Measurements from ENCODE around the gene NFATC3.

The NFATC3 gene
- total RNA-seq, result 177 to 238 (median 201) reads per million in 4 experiments

GRCh38 chr16:68085259-68086071, at the start of gene NFATC3:
Gene NFATC3, plus strand, starts transcription at chr16:68085370. Its CDS starts 312 bp downstream, at chr16:68085682.
- DNase-seq, result peak; percentile 98

GRCh38 chr16:68037841-68038597, 47.2 kb upstream of the NFATC3 start:
- DNase-seq, result no peak

GRCh38 chr16:68040506-68041288, 44.5 kb upstream of the NFATC3 start:
- peak; percentile 84 for DNase-seq

DNA sequence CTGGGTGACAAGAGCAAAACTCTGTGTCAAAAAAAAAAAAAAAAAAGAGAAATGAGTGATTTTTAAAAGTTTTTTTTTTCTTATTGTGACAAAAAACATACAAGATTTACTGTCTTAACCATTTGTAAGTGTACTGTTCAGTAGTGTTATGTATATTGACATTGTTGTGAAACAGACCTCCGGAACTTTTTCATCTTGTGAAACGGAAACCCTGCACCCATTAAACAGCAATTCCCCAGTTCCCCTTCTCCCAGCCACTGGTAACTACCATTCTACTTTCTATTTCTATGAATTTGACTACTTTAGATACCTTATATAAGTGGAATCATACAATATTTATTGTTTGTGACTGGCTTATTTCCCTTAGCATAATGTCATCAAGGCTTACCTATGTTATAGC, 43.4 kb upstream of the NFATC3 start:
- DNase-seq, result no peak

DNA sequence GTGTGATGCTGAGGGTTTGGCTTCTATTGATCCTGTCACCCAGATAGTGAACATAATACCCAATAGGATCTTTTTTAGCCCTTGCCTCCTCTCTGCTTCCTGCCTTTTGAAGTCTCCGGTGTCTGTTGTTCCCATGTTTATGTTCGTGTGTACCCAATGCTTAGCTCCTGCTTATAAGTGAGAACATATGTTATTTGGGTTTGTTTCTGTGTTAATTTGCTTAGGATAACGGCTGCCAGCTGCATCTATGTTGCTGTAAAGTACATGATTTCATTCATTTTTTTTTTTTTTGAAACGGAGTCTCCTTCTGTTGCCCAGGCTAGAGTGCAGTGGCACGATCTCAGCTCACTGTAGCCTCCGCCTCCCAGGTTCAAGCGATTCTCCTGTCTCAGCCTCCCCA, 39.1 kb upstream of the NFATC3 start:
- no peak for DNase-seq

- no peak for DNase-seq
These were observed 37.2 kb upstream of the NFATC3 start for GRCh38 chr16:68047987-68048386.

DNA sequence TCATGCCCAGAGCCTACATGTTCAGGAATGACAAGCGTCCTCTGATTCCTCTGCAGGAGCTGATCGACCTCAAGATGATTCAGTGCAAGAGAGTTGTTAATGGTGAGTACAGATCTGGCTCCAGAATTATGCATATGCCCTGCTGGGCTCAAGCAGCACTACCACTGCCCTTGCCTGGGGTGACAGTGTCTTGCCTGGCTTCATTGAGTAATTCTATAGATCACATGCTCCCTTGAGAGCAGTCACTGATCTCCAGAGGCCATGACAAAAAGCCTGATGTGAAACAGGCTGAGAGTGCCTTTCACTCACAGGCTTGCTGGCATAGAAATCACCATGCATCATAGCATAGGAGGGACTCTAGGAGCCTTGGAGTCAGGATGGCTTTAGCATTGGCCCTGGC, 35.7 kb upstream of the NFATC3 start:
- DNase-seq, result no peak

- DNase-seq, result no peak
These were observed 29.8 kb upstream of the NFATC3 start for GRCh38 chr16:68055395-68055794.

DNA sequence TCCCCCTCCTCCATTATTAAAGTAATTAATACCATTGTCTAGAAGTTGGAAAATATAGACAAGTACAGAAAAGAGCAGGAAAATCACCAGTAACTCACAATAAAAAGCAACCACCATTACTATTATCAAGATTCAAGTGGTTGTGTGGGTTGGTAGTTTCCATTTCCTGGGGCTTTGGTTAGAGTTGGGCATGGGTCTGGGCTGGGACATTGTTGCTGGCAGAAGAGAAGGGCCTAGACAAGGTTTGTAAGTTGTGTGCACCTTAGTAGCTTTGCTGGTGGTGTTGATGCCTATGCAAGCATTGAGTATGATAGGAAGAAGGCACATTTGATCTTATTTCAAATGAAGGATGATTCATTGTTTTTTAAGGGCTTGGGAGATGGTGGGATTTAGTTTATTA, 25.4 kb upstream of the NFATC3 start:
- DNase-seq, result no peak

GRCh38 chr16:68061396-68061795, 23.8 kb upstream of the NFATC3 start:
- DNase-seq, result no peak

DNA sequence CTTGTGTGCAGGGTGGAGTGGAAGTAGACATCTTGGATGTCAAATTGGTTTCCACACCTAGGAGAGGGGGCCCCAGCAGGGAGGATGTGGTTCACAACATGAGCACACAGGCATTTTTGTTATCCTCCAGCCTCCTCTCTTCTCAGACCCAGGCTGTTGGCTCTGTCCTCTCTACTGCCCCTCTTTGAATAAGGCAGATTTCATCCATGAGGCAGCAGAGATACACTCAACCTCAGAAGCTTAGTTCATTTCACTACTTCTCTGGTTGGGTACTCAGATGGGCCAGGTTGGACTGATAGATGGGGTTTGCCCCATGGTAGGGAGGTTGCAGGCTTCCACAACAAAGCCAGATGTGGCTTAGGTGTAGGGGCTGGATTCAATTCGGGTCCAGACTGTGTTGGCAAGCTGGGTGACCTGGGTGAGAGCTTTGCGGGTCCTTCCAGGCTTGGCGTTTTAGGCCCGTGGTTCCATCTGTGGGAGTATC, 22.2 kb upstream of the NFATC3 start:
- no peak for DNase-seq

DNA sequence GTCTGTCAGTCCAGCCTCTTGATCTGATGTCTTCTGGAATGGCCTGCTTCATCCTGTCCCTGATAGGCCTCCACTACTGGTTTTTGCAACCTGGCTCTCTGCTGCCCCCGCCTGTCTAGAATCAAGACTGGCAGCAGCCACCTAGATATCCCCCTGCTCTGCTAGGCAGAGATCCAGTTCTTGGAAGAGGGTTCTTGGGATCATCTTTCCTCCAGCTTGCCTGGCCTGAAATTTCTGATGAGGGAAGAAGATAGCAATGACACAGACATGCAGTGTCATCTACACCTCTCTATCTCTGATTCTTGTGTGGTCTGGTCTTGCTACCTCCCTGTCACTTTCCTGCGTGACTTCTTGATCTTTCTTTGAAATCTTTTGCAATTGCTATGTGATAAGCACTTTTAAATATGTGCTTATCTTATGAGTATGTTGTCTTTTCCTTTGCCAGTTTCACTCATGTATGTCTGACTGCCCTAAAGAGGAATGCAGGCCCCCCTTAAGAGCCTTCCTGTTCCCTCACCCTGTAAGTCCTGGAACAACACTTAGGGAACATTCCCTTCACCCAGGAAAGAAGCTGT, 20.3 kb upstream of the NFATC3 start:
- peak; percentile 50 for DNase-seq

DNA sequence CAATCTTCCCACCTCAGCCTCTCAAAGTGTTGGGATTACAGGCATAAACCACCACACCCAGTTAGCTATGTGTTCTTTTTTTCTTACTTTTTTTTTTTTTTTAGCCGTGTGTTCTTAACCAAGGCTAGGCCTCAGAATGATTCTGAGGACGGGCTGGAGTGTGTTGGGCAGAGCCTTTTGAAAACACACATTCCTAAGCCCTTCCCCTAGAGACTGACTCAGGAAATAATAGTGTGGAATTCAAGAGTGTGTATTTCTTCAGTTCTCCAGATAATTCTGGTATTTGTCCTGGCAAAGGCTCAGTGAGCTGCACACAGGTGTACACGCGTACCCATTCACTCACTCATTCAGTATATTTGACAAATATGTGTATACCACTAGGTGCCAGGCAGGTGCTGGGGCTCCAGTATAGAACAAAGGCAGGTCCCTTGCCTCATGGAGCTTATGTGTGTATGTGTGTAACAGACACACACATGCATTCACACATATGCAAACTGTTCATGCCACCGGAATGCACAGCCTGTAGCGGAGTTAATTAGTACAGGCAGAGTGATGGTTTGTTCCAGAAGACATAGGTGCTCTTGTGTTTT, 19.4 kb upstream of the NFATC3 start:
- DNase-seq, result no peak

GRCh38 chr16:68066763-68067162, 18.4 kb upstream of the NFATC3 start:
- DNase-seq, result no peak

GRCh38 chr16:68068926-68069325, 16.2 kb upstream of the NFATC3 start:
- no peak for DNase-seq

- no peak for DNase-seq
These were observed 15.5 kb upstream of the NFATC3 start for GRCh38 chr16:68069511-68070248.

- DNase-seq, result no peak
These were observed 14.9 kb upstream of the NFATC3 start for GRCh38 chr16:68070249-68070730.

DNA sequence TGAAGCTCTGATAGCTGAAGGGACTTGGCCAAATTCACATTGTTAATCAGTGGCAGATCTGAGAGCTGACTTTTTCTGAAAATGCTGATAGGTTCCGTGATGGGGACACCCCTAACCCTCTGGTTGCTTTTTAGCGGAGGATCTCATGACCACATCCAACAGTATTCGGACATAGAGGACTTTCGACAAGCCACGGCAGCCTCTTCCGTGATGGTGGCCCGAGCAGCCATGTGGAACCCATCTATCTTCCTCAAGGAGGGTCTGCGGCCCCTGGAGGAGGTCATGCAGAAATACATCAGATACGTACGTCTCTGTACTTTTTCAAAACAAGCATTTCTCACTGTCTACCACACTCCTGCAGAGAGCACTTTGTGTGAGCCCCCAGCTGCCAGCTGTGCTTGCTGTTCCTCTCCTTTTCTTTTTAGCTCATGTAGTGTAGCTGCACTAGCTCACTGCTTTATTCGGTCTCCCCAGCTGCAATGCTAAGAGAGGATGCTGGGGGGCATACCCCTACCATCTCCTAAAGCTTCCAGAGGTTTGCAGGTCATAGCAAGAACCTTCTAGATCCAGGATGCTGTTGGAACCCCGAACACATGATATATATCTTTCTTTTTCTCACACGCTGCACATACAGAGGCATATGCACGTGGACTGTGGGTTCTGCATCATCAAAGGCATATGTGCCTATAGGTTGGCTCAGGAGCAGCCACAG, 14.2 kb upstream of the NFATC3 start:
- no peak for DNase-seq

GRCh38 chr16:68071518-68071901, 13.7 kb upstream of the NFATC3 start:
- no peak for DNase-seq

DNA sequence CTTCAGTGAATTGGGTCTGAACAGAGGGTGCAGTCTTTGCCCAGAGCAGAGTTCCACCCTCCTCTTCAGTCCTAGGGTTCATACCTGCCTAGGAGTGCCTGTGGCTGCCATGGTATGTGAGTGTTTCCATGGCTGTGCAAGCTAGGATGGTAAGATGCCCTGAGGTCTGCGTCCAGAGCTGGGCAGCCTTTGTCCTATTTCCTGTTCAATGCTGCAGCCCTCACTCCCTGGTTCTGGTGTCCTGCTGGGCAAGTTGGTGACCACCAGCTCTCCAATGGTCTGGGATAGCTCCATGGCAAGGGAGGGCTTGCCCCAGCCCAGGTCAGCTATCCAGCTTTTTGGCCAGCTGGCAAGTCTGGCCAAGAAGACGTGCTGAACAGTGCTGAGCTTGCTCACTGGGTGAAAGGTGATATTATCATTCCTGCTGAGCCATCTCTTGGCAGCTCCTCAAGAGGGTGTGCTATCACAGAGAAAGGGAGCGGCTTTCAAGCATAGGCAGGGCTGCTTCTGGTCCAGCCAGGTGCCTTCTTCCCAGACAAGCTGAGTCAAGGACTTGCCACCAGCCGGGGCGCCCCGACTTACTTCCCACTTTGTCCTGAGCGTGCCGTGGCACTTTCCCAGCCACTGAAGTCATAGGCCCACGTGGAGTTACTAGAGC, 13.0 kb upstream of the NFATC3 start:
- no peak for DNase-seq

Measured in effector CD8-positive, alpha-beta T cell (primary cell).